HepG2 (cell line): Measurements from ENCODE around the gene LRFN2. TPM values are rescaled to one million over a fixed set of nuclear protein-coding genes. Genes with fewer than 3 reads are reported as not detected.

ENCODE experiments used
- ATAC-seq: fragments of 200-7000 bp; cut with Tn5 transposase; 3 replicates; pipeline ENCODE4 v1.9.1; 2020; ENCODE audit warnings: mild to moderate bottlenecking, moderate library complexity
- BruUV-seq: library from RNA; stranded (reverse); fragments of 400-500 nt; replicated peaks from 2 replicates; lab custom pipeline; 2021; lab: Mats Ljungman, UMichigan
- CTCF ChIA-PET: fragments of 300-600 bp; formaldehyde crosslinking; extraction: SDS; loops from one replicate; lab custom pipeline; 2021; ENCODE audit warnings: low total read pairs, inconsistent platforms, low intra/inter-chr PET ratio; lab: Yijun Ruan, JAX
- POLR2A ChIA-PET: fragments of 350-600 bp; sonication (Branson Sonifier 250); formaldehyde crosslinking; loops from one replicate; lab custom pipeline; 2020; ENCODE audit warnings: antibody characterized with exemption, inconsistent platforms; lab: Yijun Ruan, JAX
- DNase-seq: peaks from one replicate; pipeline ENCODE4 v3.0.0-alpha.2; 2015; ENCODE audit warnings: low spot score
- FAIRE-seq: peaks from 3 replicates; lab custom pipeline; 2011; peaks lifted over from hg19 to GRCh38; lab: Jason Lieb, UNC
- H2AFZ ChIP-seq: one replicate; pipeline ENCODE4 v1.6.1; 2011; ENCODE audit warnings: low read length, inconsistent platforms
- H3K27ac ChIP-seq: fragments of 300-600 bp; 3 replicates; pipeline ENCODE4 v1.8.0; 2011; ENCODE audit warnings: mixed run types, mild to moderate bottlenecking, mixed read lengths, low read length, inconsistent platforms; ENCODE audit not compliant: insufficient read depth; ENCODE audit errors: extremely low read length
- H3K27me3 ChIP-seq, 2 experiments: fragments of 200-600 bp in 1 of 2; 2 replicates in 1 of 2; 3 replicates in 1 of 2; pipeline versions ENCODE4 v1.6.0 to v1.8.0; 2011; ENCODE audit warnings: low read length in 2 of 2, mild to moderate bottlenecking in 2 of 2, moderate library complexity in 2 of 2, inconsistent platforms in 1 of 2; ENCODE audit not compliant: insufficient read depth in 2 of 2, control insufficient read depth in 1 of 2
- H3K36me3 ChIP-seq, 2 experiments: fragments of 200-600 bp in 1 of 2; replicated peaks in 1 of 2; 2 replicates in 1 of 2; 3 replicates in 1 of 2; pipeline versions ENCODE4 v1.5.1 to v1.8.0; 2011; ENCODE audit warnings: low read length in 2 of 2, inconsistent platforms in 1 of 2; ENCODE audit not compliant: insufficient read depth in 2 of 2, control insufficient read depth in 1 of 2
- H3K4me1 ChIP-seq: 2 replicates; pipeline ENCODE4 v1.5.1; 2012; ENCODE audit warnings: low read length, inconsistent platforms; ENCODE audit not compliant: insufficient read depth
- H3K4me2 ChIP-seq: 2 replicates; pipeline ENCODE4 v1.6.0; 2011; ENCODE audit warnings: low read depth, low read length, inconsistent platforms
- H3K4me3 ChIP-seq, 3 experiments: fragments of 200-600 bp in 1 of 3; sonication (generic), shearing (Covaris generic) in 1 of 3; replicated peaks in 1 of 3; 2 replicates each; pipeline ENCODE4 v1.5.1; 2011 to 2016; ENCODE audit warnings: low read length in 3 of 3, inconsistent platforms in 2 of 3, low read depth in 2 of 3, mild to moderate bottlenecking in 2 of 3, control low read depth in 1 of 3, mixed read lengths in 1 of 3; ENCODE audit not compliant: insufficient read depth in 1 of 3
- H3K79me2 ChIP-seq: one replicate; pipeline ENCODE4 v1.6.1; 2011; ENCODE audit warnings: low read length, inconsistent platforms; ENCODE audit not compliant: insufficient read depth
- H3K9ac ChIP-seq: 2 replicates; pipeline ENCODE4 v1.6.0; 2011; ENCODE audit warnings: mild to moderate bottlenecking, low read depth, low read length, inconsistent platforms; ENCODE audit not compliant: insufficient read depth
- H3K9me3 ChIP-seq: 2 replicates; pipeline ENCODE4 v1.5.1; 2012; ENCODE audit warnings: mild to moderate bottlenecking, low read length
- H4K20me1 ChIP-seq: 2 replicates; pipeline ENCODE4 v1.6.0; 2011; ENCODE audit warnings: inconsistent platforms, mild to moderate bottlenecking, low read length, moderate library complexity; ENCODE audit not compliant: insufficient read depth
- FOXM1 ChIP-seq: sonication (generic); formaldehyde crosslinking; IDR thresholded peaks from 2 replicates; pipeline ENCODE4 v1.5.0; 2020; ENCODE audit warnings: missing genetic modification reagents
- KDM2A ChIP-seq: sonication (generic); formaldehyde crosslinking; IDR thresholded peaks from 2 replicates; pipeline ENCODE4 v1.4.0; 2020; ENCODE audit warnings: low read depth, missing genetic modification reagents, borderline replicate concordance
- STAT5B ChIP-seq: sonication (generic); formaldehyde crosslinking; IDR thresholded peaks from 2 replicates; pipeline ENCODE4 v1.4.0; 2020; ENCODE audit warnings: missing genetic modification reagents
- ZBTB38 ChIP-seq: sonication (generic); formaldehyde crosslinking; IDR thresholded peaks from 2 replicates; pipeline ENCODE4 v1.5.1; 2020; ENCODE audit warnings: mild to moderate bottlenecking, missing genetic modification reagents
- ZNF296 ChIP-seq: sonication (generic); formaldehyde crosslinking; conservative IDR thresholded peaks from 2 replicates; pipeline ENCODE4 v1.5.0; 2020; ENCODE audit warnings: mild to moderate bottlenecking, missing genetic modification reagents
- ZNF382 ChIP-seq: sonication (generic); formaldehyde crosslinking; IDR thresholded peaks from 2 replicates; pipeline ENCODE4 v1.5.0; 2020; ENCODE audit warnings: missing genetic modification reagents, mild to moderate bottlenecking, borderline replicate concordance
- ZNF431 ChIP-seq: sonication (generic); formaldehyde crosslinking; IDR thresholded peaks from 2 replicates; pipeline ENCODE4 v1.9.0; 2022; ENCODE audit warnings: missing genetic modification reagents, low read depth, mild to moderate bottlenecking, borderline replicate concordance
- ZNF558 ChIP-seq: sonication (generic); formaldehyde crosslinking; IDR thresholded peaks from 2 replicates; pipeline ENCODE4 v1.9.0; 2022; ENCODE audit warnings: mild to moderate bottlenecking, missing genetic modification reagents, borderline replicate concordance
- ZSCAN22 ChIP-seq: sonication (generic); formaldehyde crosslinking; IDR thresholded peaks from 2 replicates; pipeline ENCODE4 v1.4.0; 2020; ENCODE audit warnings: mild to moderate bottlenecking, missing genetic modification reagents
- WGBS: methylation state at CpG from one replicate; pipeline ENCODE4 v1.1.6; 2017; ENCODE audit warnings: low lambda C conversion rate; 5-methylcytosine and 5-hydroxymethylcytosine counted together
- in situ Hi-C: cut with HindIII; loops from 2 replicates; pipeline ENCODE4 v1.10.0; 2017; ENCODE audit warnings: low pct_unique_long_range_greater_than_20kb; ENCODE audit not compliant: extremely low pct_ligation_motif_present
- intact Hi-C: fragments of 100-400 bp; cut with micrococcal nuclease; formaldehyde crosslinking; loops from one replicate; pipeline ENCODE4 v1.10.0; 2022; ENCODE audit not compliant: unreplicated experiment
- polyA plus RNA-seq, 8 experiments: library from polyadenylated mRNA; depleted of rRNA in 3 of 8; stranded (reverse) in 7 of 8; unstranded in 1 of 8; fragments of >200 nt; fragmentation: Illumina TruSeq in 4 of 8; extraction: Trizol in 4 of 8; gene quantifications; 2 replicates each; pipeline versions ENCODE4 v1.2.1 to v1.2.3, GENCODE V29; 2011 to 2016; ENCODE audit warnings: low read depth in 4 of 8, missing spikeins in 1 of 8, mixed read lengths in 1 of 8; ENCODE audit not compliant: insufficient read depth in 1 of 8
- total RNA-seq, 5 experiments: library from RNA; depleted of rRNA; stranded (reverse); fragments of >200 nt; fragmentation: Illumina TruSeq; extraction: Trizol; gene quantifications; 2 replicates each; pipeline ENCODE4 v1.2.3, GENCODE V29; 2016; ENCODE audit warnings: low read depth in 1 of 5
- TF ChIP-seq, protein P1 (sequence below): IDR thresholded peaks from 2 replicates; pipeline ENCODE4 v1.6.1; 2016; ENCODE audit warnings: low read depth
- TF ChIP-seq, protein P2 (sequence below): sonication (generic); formaldehyde crosslinking; IDR thresholded peaks from 2 replicates; pipeline ENCODE4 v1.5.0; 2020; ENCODE audit warnings: missing genetic modification reagents, mild to moderate bottlenecking, borderline replicate concordance
- TF ChIP-seq, protein P3 (sequence below): sonication (generic); formaldehyde crosslinking; conservative IDR thresholded peaks from 2 replicates; pipeline ENCODE4 v1.4.0; 2020; ENCODE audit warnings: missing genetic modification reagents
- TF ChIP-seq, protein P4 (sequence below): sonication (generic); formaldehyde crosslinking; IDR thresholded peaks from 2 replicates; pipeline ENCODE4 v1.8.1; 2022; ENCODE audit warnings: mild to moderate bottlenecking, missing genetic modification reagents
- TF ChIP-seq, protein P5 (sequence below): IDR thresholded peaks from 2 replicates; pipeline ENCODE4 v1.6.1; 2016; ENCODE audit warnings: missing genetic modification reagents, missing compliant biosample characterization

LRFN2 gene
- total and polyA plus RNA-seq, 2 of the 13 experiments (the other 11 are each of a cell fraction or from before 2014, with no cell fraction given): not detected

DNA sequence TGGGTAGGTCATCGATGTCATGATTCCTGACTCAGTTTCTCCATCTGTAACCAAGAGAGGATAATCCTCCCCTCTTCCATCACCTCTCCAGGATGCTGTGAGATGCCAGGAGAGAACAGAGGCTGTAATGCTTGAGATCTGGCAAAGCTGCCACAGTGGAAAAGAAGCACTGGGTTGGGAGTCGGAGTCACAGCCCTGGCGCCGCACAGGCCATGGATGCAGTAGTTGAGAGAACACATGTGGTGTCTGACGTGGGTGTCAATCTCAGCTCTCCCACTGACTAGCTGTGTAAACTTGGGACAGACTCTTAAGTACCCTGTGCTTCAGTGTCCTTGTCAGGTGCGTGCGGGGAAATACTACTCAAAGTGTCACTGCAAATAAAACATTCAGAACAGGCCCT is 47.3 kb downstream of the LRFN2 start:
- no peaks in the 10 kb centered on the region for H3K9me3 ChIP-seq

More for the DNA sequence above, 47.3 kb downstream of the LRFN2 start:
- H4K20me1 ChIP-seq: no peaks in the 10 kb centered on the region
- ATAC-seq (no peak), DNase-seq (no peak), FAIRE-seq (no peak)
- H2AFZ ChIP-seq: no peak overlapping the region
- H3K79me2 ChIP-seq: no peaks in the 10 kb centered on the region
- no peaks in the 10 kb centered on the region for H3K36me3 ChIP-seq
- H3K4me1 ChIP-seq: no peaks in the 10 kb centered on the region
- CTCF ChIA-PET: no interaction called here
- 48% methylated on average over 7 of the region's 7 CpGs for WGBS
- peaks cover 0 to 27% of the 10 kb centered on the region in 2 experiments; a peak in 3 of 5 replicates for H3K27me3 ChIP-seq
- no peak overlapping the region for H3K9ac ChIP-seq
- in situ Hi-C loops: no loop called here
- H3K27ac ChIP-seq: no peak overlapping the region
- H3K4me3 ChIP-seq: no peak overlapping the region
- POLR2A ChIA-PET: no interaction called here
- TF ChIP-seq ZNF431 (CRISPR knock-in tag): no peak
- TF ChIP-seq FOXM1 (CRISPR knock-in tag): no peak
- no peak for TF ChIP-seq STAT5B (CRISPR knock-in tag)
- TF ChIP-seq, protein P1, sequence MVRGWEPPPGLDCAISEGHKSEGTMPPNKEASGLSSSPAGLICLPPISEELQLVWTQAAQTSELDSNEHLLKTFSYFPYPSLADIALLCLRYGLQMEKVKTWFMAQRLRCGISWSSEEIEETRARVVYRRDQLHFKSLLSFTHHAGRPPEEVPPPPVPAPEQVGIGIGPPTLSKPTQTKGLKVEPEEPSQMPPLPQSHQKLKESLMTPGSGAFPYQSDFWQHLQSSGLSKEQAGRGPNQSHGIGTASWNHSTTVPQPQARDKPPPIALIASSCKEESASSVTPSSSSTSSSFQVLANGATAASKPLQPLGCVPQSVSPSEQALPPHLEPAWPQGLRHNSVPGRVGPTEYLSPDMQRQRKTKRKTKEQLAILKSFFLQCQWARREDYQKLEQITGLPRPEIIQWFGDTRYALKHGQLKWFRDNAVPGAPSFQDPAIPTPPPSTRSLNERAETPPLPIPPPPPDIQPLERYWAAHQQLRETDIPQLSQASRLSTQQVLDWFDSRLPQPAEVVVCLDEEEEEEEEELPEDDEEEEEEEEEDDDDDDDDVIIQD (CRISPR knock-in tag): no peak
- no peak for TF ChIP-seq ZNF296 (CRISPR knock-in tag)
- TF ChIP-seq ZBTB38 (CRISPR knock-in tag): no peak
- TF ChIP-seq, protein P2, sequence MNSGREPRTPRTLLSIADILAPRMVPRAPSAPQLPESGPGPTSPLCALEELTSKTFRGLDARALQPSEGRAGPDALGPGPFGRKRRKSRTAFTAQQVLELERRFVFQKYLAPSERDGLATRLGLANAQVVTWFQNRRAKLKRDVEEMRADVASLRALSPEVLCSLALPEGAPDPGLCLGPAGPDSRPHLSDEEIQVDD (CRISPR knock-in tag): no peak
- TF ChIP-seq, protein P3, sequence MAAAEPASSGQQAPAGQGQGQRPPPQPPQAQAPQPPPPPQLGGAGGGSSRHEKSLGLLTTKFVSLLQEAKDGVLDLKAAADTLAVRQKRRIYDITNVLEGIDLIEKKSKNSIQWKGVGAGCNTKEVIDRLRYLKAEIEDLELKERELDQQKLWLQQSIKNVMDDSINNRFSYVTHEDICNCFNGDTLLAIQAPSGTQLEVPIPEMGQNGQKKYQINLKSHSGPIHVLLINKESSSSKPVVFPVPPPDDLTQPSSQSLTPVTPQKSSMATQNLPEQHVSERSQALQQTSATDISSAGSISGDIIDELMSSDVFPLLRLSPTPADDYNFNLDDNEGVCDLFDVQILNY (CRISPR knock-in tag): no peak
- no peak for TF ChIP-seq ZSCAN22 (CRISPR knock-in tag)
- TF ChIP-seq, protein P4, sequence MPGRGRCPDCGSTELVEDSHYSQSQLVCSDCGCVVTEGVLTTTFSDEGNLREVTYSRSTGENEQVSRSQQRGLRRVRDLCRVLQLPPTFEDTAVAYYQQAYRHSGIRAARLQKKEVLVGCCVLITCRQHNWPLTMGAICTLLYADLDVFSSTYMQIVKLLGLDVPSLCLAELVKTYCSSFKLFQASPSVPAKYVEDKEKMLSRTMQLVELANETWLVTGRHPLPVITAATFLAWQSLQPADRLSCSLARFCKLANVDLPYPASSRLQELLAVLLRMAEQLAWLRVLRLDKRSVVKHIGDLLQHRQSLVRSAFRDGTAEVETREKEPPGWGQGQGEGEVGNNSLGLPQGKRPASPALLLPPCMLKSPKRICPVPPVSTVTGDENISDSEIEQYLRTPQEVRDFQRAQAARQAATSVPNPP: no peak
- no peak for TF ChIP-seq ZNF558 (CRISPR knock-in tag)
- TF ChIP-seq, protein P5, sequence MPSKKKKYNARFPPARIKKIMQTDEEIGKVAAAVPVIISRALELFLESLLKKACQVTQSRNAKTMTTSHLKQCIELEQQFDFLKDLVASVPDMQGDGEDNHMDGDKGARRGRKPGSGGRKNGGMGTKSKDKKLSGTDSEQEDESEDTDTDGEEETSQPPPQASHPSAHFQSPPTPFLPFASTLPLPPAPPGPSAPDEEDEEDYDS: no peak
- no peak for TF ChIP-seq ZNF382 (CRISPR knock-in tag)
- TF ChIP-seq KDM2A: no peak
- H3K4me2 ChIP-seq: no peak overlapping the region
- BruUV-seq: no TSS peak
- intact Hi-C loops: no loop called here
